Smooth muscle cell (in vitro differentiated cells): ENCODE data around the gene LPIN2. TPM values are rescaled to one million over a fixed set of nuclear protein-coding genes. Genes with fewer than 3 reads are reported as not detected.
"Not testable (repeated sequence)": the region's sequence is repeated elsewhere in the genome, so short reads cannot be mapped to it uniquely, and the experiment has no call there.

Source experiments
- DNase-seq: peaks from one replicate; lab custom pipeline; 2025; ENCODE audit not compliant: unreplicated experiment; lab: John Stamatoyannopoulos, UW
- H2AFZ ChIP-seq: fragments of 200-600 bp; sonication (generic); 2 replicates; pipeline ENCODE4 v1.6.0; 2016; ENCODE audit warnings: antibody characterized with exemption, low read depth, mild to moderate bottlenecking
- H3F3A ChIP-seq: fragments of 200-600 bp; sonication (generic); 2 replicates; pipeline ENCODE4 v1.6.0; 2017; ENCODE audit warnings: antibody characterized with exemption, low read depth
- H3K27ac ChIP-seq: fragments of 200-600 bp; sonication (generic); 2 replicates; pipeline ENCODE4 v1.5.1; 2016; ENCODE audit warnings: low read depth, mild to moderate bottlenecking
- H3K27me3 ChIP-seq: fragments of 200-600 bp; sonication (generic); 2 replicates; pipeline ENCODE4 v1.6.1; 2016; ENCODE audit warnings: low read depth, mild to moderate bottlenecking
- H3K36me3 ChIP-seq: fragments of 200-600 bp; sonication (generic); 2 replicates; pipeline ENCODE4 v1.5.1; 2016; ENCODE audit warnings: low read depth
- H3K4me1 ChIP-seq: fragments of 200-600 bp; sonication (generic); 2 replicates; pipeline ENCODE4 v1.5.1; 2016; ENCODE audit warnings: low read depth
- H3K4me2 ChIP-seq: fragments of 200-600 bp; sonication (generic); 2 replicates; pipeline ENCODE4 v1.6.0; 2016; ENCODE audit warnings: mild to moderate bottlenecking
- H3K4me3 ChIP-seq: fragments of 200-600 bp; sonication (generic); 2 replicates; pipeline ENCODE4 v1.5.1; 2016; ENCODE audit warnings: mild to moderate bottlenecking
- H3K79me2 ChIP-seq: fragments of 200-600 bp; sonication (generic); 2 replicates; pipeline ENCODE4 v1.6.0; 2016; ENCODE audit warnings: low read depth, mild to moderate bottlenecking
- H3K9ac ChIP-seq: fragments of 200-600 bp; sonication (generic); 2 replicates; pipeline ENCODE4 v1.6.0; 2016; ENCODE audit warnings: low read depth
- H3K9me3 ChIP-seq: fragments of 200-600 bp; sonication (generic); replicated peaks from 2 replicates; pipeline ENCODE4 v1.5.1; 2016; ENCODE audit warnings: low read depth
- H4K20me1 ChIP-seq: fragments of 200-600 bp; sonication (generic); 2 replicates; pipeline ENCODE4 v1.6.0; 2016; ENCODE audit warnings: low read depth
- CTCF ChIP-seq: fragments of 200-600 bp; sonication (generic); IDR thresholded peaks from 2 replicates; pipeline ENCODE4 v1.5.1; 2017; ENCODE audit warnings: borderline replicate concordance, mild to moderate bottlenecking, antibody characterized with exemption; ENCODE audit not compliant: insufficient read depth, poor library complexity, severe bottlenecking
- WGBS: methylation state at CpG from one replicate; pipeline ENCODE4 v1.1.7; 2016; ENCODE audit warnings: low lambda C conversion rate; 5-methylcytosine and 5-hydroxymethylcytosine counted together
- polyA plus RNA-seq: library from polyadenylated mRNA; unstranded; fragments of >200 nt; fragmentation: Nextera tagmentation; extraction: Ambion mirVana; gene quantifications from 2 replicates; pipeline ENCODE4 v1.2.1, GENCODE V29; 2016
- total RNA-seq: library from RNA; depleted of rRNA; stranded (reverse); fragments of >200 nt; gene quantifications from 2 replicates; pipeline ENCODE4 v1.2.3, GENCODE V29; 2014

The LPIN2 gene
- total and polyA plus RNA-seq, 2 experiments from 2014 or later, result 15.4 to 20.0 TPM

GRCh38 chr18:3035635-3036034 lies 22.7 kb upstream of the LPIN2 start:
- no peaks in the 10 kb centered on the region for H4K20me1 ChIP-seq
- H3K4me1 ChIP-seq, result peaks cover 4% of the 10 kb centered on the region
- DNase-seq, result no peak
- H3F3A ChIP-seq, result no peaks in the 10 kb centered on the region
- H3K4me3 ChIP-seq, result no peak overlapping the region
- no peaks in the 10 kb centered on the region for H3K27me3 ChIP-seq
- no peak overlapping the region for H3K4me2 ChIP-seq
- H3K27ac ChIP-seq, result no peak overlapping the region
- no peak overlapping the region for H3K9ac ChIP-seq
- no peak for TF ChIP-seq CTCF
- no peaks in the 10 kb centered on the region for H3K79me2 ChIP-seq
- H3K36me3 ChIP-seq, result no peaks in the 10 kb centered on the region
- no peaks in the 10 kb centered on the region for H3K9me3 ChIP-seq
- 95% methylated on average over 5 of the region's 5 CpGs for WGBS
- no peak overlapping the region for H2AFZ ChIP-seq

GRCh38 chr18:3032721-3033120 lies 19.8 kb upstream of the LPIN2 start:
- 88% methylated on average over 3 of the region's 3 CpGs for WGBS
- no peak for TF ChIP-seq CTCF
- H3K4me3 ChIP-seq, result no peak overlapping the region
- H4K20me1 ChIP-seq, result no peaks in the 10 kb centered on the region
- no peak overlapping the region for H3K9ac ChIP-seq
- H3K27me3 ChIP-seq, result no peaks in the 10 kb centered on the region
- no peak for DNase-seq
- peaks cover 5% of the 10 kb centered on the region for H3F3A ChIP-seq
- no peaks in the 10 kb centered on the region for H3K79me2 ChIP-seq
- H2AFZ ChIP-seq, result no peak overlapping the region
- no peaks in the 10 kb centered on the region for H3K36me3 ChIP-seq
- H3K4me2 ChIP-seq, result no peak overlapping the region
- no peak overlapping the region for H3K27ac ChIP-seq
- H3K4me1 ChIP-seq, result peaks cover 10% of the 10 kb centered on the region
- no peaks in the 10 kb centered on the region for H3K9me3 ChIP-seq

- no peak for TF ChIP-seq CTCF
- DNase-seq, result no peak
- Histone ChIP-seq H4K20me1 (no peaks in the 10 kb centered on the region), H3K9me3 (no peaks in the 10 kb centered on the region), H3K4me2 (peak overlapping the region; percentile 77), H3F3A (peaks cover 5% of the 10 kb centered on the region), H3K4me3 (no peak overlapping the region), H2AFZ (peak overlapping the region; percentile 60), H3K36me3 (no peaks in the 10 kb centered on the region), H3K9ac (no peak overlapping the region), H3K27me3 (no peaks in the 10 kb centered on the region), H3K4me1 (peaks cover 14% of the 10 kb centered on the region), H3K79me2 (no peaks in the 10 kb centered on the region), H3K27ac (peak overlapping the region; percentile 54)
- 29% methylated on average over 12 of the region's 12 CpGs for WGBS
These were observed 16.4 kb upstream of the LPIN2 start for GRCh38 chr18:3029215-3029952.

GRCh38 chr18:3028115-3028514 lies 15.2 kb upstream of the LPIN2 start:
- not testable (repeated sequence) for H3K4me3 ChIP-seq, H3F3A ChIP-seq, DNase-seq, H3K27ac ChIP-seq, H3K9me3 ChIP-seq, H3K9ac ChIP-seq, H3K79me2 ChIP-seq, H4K20me1 ChIP-seq, H3K36me3 ChIP-seq, H3K27me3 ChIP-seq, H3K4me2 ChIP-seq
- Histone ChIP-seq H3K4me1 (peaks cover 14% of the 10 kb centered on the region), H2AFZ (peak overlapping the region; percentile 69)
- 82% methylated on average over 3 of the region's 3 CpGs for WGBS
